NOMO-1 treated with dmso at 0.1 percent for 144 hours (cell line): ENCODE results near the gene LAMB4.
A peak's percentile ranks its signal among the peaks of the same experiment; 100 is the strongest.

Experiments used
- DNase-seq: peaks from one replicate; lab custom pipeline; 2025; ENCODE audit not compliant: unreplicated experiment; lab: John Stamatoyannopoulos, UW

The LAMB4 gene

GRCh38 chr7:108142675-108143259, 12.6 kb upstream of the LAMB4 start:
- DNase-seq, result no peak

- DNase-seq, result no peak
Measured at GRCh38 chr7:108142180-108142579, 12.0 kb upstream of the LAMB4 start.

DNA sequence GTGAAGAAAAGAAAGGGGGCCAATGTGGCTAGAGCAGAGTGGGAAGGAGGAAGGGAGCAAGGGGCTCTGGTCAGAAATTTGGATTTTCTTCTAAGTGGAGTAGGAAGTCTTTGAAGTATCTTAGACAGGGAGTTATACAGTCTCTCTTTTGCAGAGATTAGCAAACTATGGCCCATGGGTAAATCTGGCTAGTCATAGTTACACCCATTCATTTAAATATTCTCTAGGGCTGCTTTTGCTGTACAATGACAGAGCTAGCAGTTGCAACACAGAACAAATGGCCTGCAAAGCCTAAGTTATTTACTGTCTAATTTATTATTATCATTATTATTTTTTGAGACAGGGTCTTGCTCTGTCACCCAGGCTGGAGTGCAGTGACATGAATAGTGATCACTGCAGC, 10.5 kb upstream of the LAMB4 start:
- DNase-seq, result no peak

DNA sequence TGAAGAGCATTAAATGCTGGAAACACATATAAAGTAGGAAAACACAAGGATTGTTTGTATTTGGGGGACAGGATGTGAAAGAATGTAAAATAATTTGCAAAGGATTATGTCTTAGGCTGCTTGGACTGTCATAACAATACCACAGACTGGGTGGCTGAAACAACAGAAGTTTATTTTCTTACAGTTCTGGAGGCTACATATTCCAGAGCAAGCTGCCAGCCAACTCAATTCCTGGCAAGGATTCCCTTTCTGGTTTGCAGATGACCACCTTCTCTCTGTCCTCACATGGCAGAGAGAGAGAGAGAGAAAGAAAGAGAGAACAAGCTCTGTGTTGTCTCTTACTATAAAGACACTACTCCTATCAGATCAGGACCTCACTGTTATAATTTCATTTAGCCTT, 8.8 kb upstream of the LAMB4 start:
- DNase-seq, result no peak

- no peak for DNase-seq
Measured at GRCh38 chr7:108137993-108138392, 7.8 kb upstream of the LAMB4 start.

DNA sequence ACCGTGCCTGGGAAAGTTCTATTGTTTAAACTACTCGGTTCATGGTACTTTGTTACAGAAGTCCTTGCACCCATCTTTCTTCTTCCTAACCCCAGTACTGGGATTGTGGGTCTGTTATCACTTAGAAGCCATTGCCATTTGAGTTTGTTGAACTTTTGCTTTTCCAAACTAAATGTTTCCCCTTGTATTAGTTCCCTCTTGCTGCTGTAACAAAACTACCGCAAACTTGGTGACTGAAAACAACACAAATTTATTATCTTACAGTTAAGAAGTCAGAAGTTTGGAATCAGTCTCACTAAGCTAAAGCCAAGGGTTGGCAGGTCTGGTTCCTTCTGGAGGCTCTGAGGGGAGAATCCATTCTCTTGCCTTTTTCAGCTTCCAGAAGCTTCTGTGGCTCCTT, 6.9 kb upstream of the LAMB4 start:
- no peak for DNase-seq

DNA sequence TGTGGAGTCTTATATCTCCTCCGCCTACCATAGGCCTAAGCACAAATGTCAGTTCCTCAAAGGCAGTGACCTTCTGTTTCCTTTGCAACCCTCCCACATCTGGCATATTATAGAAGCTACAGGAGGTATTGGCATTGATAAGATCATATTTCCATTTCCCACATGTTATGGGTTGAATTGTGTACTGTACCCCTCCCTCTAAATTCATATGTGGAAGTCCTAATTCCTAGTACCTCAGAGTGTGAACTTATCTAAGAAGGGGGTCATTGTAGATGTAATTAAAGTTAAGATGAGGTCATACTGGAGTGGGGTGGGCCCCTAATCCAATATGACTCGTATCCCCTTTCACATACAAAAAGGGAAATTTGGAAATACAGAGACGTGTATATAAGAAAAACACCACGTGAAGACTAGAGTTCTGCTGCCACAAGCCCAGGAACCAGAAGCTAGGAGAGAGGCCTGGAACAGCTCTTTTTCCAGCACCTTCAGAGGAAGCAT, 6.1 kb upstream of the LAMB4 start:
- no peak for DNase-seq

DNA sequence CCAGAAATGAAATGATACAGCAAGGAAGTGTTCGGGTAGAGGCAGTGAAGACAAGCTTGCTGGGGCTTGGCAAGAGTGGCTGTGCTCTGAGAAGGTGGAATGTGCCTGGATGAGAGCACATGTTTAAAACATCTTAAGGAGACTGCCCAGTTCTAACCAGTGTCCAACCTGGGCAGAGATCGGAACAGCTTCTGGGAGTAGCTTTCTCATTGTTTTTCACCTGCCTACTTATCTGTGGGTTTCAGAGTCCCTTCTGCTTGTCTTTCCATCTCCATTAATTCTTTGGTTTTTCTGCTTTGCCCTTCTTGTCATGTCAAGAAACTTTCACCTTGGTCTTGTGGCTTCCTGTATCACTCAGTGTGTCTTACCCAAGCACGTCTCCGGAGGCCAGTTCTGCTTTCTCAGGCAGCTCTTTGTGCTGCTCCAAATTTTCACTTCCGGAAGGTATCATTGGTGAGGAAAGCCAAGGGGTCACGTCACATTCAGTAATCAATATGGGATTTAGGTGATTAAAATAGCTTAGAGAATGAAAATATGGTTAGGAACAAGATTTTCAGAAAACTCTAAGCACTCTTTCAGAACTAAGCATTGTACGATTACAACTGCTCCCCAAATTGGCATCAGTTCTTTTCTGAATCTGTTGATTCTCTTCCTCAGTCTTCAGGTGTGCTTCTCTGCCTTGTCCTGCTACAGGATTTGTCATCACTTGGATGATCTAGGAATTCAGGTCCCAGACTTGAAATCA, 5.5 kb upstream of the LAMB4 start:
- DNase-seq, result peak; percentile 52

DNA sequence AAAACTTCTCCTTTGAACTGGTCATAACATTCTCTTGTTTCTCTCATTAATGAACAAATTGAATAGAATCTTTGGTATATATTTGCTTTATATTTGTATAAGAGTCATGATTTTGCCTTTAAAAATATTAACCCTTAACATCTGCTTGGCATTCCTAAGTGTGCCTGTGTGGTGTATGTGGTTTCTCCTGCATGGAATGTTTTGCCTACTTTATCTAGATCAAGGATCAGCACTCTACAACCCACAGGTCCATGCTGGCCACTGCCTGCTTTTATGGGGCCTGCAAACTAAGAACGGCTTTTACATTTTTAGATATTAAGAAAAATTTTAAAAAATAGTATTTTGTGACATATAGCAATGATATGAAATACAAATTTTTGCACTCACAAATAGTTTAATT, 4.3 kb upstream of the LAMB4 start:
- DNase-seq, result no peak

GRCh38 chr7:108132551-108133265, 2.5 kb upstream of the LAMB4 start:
- DNase-seq, result no peak

GRCh38 chr7:108129018-108129965, 869 bp downstream of the LAMB4 start:
- no peak for DNase-seq

DNA sequence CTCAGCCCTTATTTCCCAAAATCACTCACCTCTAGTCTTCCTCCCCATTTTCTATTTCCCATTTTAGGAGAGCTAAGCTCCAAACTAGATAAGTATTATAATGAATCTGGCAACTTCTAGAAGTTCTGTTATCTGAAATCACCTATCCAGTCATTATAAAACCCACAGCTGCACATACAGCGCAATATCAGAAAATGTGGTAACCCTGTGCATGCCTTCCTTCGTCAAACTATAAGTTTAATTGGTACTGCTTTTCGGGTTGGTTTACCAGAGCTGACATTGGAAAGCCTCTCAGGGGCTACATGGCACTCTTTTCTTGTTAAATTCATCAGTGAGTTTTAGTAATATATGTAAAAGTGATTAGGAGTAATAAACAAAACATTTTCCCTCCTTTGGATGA, 1.6 kb downstream of the LAMB4 start:
- no peak for DNase-seq

DNA sequence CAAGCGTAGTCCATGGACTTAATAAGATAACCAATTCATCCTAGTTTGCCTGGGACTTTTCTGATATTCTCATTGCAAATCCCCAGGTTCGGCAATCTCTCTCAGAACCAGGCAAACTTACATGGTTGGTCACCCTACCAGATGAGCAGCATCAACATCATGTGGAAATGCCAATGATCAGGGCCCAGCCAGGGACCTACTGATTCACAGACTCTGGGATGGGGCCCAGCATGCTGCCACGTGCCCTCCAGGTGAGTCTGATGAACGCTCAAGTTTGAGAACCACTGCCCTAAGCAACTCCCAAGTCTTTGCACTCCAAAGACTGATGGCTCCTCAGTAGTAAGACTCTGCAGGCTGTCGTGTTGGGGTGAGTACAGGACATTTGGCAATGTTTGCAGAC, 2.7 kb downstream of the LAMB4 start:
- DNase-seq, result no peak

- DNase-seq, result no peak
Measured at GRCh38 chr7:108124820-108125219, 5.3 kb downstream of the LAMB4 start.

DNA sequence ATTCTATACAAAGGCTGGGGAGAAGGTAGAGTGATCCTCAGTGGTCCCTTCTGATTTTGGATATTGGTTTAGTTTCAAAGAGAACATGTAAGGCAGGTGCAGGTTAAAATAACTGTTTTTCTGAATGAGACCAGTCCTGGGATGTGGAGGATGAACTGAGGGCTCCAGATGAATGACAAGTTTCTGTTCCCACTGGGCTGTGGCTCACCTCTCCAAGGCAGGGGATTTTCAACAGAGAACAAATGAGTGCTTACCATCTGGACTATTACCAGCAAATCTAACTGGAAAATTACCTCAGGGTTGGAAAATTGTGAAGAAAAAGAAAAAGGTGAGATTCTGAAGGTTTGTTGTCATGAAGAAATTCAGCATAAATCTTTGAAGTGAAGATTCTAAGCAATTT, 8.0 kb downstream of the LAMB4 start:
- no peak for DNase-seq

DNA sequence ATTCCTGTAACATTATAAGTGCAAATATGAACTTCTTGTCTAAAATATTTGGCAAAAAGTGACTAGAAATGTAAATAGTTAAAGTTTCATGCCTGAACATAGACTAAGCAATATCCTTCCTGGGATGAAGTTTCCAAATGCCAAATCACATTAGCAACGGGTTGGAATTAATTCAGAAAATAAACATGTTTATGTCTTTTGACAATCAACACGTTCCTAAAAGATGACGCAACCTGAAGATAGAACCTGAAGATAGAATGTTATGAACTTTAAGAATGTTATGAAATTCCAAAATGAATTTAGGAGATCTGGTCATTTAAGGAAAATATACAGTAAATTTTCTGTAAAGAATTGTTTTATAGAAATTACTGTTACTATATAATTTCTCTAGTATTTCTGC, 9.2 kb downstream of the LAMB4 start:
- DNase-seq, result no peak

DNA sequence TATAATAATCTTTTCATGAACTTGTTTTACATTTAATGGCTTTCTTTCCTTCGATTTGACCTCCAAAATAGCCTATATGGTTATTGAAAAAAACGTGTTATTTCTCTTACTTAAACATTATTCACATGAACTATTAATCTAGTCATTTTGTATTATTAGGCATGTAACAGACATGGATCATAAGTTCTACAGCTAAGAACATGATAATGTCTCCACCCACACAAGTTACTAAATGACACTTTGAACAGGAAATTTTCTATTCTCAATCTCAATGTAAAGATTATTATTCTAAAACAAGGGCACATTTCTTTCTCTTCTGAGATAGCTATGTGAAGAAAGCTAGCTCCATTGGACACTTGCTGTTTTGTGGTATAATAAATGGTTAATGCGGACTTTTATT, 10.0 kb downstream of the LAMB4 start:
- DNase-seq, result no peak

DNA sequence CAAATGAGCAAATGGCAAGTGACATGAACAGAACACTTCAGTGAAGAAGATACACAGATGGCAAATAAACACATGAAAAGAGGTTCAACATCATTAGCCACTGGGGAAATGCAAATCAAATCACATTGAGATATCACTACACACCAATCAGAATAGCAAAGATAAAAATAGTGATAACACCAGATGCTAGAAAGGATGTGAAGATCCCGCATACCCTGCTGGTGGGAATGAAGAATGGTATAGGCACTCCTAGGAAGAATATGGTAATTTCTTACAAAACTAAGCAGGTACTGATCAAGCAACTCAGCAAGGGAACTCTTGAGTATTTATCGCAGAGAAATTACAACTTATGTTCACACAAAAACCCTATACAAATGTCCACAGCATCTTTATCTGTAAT, 11.2 kb downstream of the LAMB4 start:
- DNase-seq, result no peak

GRCh38 chr7:108114117-108114841, 15.9 kb downstream of the LAMB4 start:
- DNase-seq, result no peak

DNA sequence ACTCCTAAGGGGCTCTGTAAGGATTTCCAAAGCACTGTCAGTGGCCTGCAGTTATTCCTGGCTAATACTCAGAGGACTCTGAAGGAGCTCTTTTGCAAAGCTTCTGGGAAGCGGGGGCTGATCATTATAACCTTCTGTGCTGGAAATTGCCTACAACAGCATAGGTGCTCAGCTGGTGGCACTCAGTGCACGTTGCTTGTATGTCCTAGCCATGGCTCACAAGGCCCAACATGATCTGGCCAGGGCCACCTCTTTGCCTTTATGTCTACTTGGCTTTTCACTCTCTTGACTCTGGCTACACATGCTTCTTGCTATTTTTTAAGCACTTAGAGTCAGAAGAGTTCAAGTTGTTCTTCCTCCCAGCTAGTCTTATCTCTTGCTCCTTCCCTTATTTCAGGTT, 17.5 kb downstream of the LAMB4 start:
- no peak for DNase-seq
